GM19238 (cell line): Measurements from ENCODE around the gene UFD1.
A peak's percentile ranks its signal among the peaks of the same experiment; 100 is the strongest.

Experiments used
- DNase-seq: peaks from one replicate; pipeline ENCODE4 v3.0.0; 2011; ENCODE audit warnings: low spot score; ENCODE audit not compliant: insufficient read length

Gene UFD1, protein sequence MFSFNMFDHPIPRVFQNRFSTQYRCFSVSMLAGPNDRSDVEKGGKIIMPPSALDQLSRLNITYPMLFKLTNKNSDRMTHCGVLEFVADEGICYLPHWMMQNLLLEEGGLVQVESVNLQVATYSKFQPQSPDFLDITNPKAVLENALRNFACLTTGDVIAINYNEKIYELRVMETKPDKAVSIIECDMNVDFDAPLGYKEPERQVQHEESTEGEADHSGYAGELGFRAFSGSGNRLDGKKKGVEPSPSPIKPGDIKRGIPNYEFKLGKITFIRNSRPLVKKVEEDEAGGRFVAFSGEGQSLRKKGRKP

DNA sequence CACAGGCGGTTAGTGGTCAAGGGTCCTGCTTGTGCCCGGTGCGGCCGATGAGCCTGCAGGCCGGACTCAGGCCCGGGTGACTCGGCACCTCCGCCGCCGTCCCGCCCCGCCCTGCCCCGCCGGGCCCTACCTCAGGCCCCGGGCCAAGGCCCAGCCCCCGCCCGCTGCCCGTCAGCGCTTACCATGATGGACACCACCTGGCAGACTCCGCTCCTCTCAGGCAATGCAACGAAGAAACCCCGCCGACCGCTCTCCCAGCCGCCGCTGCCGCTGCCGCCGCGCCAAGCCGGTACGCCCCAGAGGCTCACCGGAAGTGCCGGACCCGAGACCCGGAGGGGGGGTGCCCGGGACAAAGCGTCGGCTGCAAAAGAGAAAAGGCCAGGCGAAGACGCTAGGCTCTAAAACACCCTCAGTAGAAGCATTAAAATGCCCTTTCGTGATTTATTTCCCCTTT, at the start of gene UFD1:
UFD1 (minus strand) TSS at position 293 of the 454 bp plus-strand sequence; CDS start at position 185, 108 bp downstream.
- peak; percentile 71 for DNase-seq

DNA sequence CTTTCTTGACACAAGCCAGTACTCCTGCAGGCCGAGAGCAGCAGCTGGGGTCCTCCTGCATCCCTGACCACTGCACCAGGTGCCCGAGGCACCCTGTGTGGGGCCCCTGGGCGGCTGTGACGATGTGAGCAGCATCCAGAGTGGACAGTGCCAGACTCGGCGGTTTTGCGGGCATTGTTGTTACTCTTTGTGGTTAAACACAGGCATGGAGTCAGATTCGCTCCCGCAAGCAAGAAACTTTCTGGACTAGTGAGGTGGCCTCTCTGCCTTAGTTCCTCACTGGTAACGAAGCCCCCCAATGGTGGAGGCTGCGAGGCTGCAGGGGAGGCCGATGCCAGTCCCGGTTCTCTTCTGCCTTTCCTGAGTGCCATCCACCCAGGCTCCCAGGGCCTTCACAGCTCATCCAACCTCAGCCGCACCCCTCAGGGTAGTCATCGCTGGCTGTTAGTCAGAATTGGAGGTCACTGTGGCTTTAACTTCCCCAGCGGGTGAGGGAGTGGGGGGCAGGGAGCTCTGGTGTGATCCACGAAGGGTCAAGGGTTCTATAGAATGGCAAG, 48.9 kb upstream of the UFD1 start:
- DNase-seq = no peak

DNA sequence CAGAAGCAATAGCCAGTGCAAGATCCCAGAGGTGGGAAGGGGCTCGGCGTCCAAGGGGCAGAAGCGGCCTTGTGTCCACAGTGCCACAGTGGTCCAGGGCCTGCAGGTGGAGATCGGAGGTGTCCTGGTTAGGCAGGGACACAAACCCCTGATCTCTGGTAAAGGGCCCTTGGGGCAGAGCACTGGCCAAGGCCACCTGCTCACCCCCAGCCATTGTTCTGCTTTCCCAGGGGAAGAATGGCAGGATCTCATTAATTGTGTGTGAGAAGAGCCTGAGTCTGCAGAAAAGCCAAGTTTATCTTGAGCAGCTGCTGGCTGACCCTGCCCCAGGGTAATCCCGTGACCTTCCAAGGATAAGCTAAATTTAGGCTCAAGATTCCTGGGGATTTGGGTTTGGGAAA, 48.3 kb upstream of the UFD1 start:
- no peak for DNase-seq

DNA sequence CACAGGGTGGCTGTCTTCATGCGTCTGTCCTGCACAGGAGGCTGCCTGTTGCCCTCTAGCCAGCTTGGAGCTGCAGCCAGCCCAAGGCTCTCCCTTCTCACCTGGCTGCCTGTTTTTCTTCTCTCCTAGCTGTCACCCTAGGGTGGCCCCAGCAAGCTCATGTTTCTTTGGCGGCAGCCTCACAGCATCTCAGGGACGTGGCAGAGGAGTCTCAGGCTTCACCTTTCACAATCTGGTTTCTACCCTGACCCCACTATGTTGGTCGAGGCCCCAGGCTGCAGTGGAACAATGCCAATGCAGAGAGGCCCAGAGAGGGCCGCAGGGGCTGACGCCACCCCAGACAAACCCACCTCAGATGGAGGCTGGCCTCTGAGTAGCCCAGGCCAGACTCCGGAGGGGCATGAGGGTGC, 47.7 kb upstream of the UFD1 start:
- DNase-seq = no peak

DNA sequence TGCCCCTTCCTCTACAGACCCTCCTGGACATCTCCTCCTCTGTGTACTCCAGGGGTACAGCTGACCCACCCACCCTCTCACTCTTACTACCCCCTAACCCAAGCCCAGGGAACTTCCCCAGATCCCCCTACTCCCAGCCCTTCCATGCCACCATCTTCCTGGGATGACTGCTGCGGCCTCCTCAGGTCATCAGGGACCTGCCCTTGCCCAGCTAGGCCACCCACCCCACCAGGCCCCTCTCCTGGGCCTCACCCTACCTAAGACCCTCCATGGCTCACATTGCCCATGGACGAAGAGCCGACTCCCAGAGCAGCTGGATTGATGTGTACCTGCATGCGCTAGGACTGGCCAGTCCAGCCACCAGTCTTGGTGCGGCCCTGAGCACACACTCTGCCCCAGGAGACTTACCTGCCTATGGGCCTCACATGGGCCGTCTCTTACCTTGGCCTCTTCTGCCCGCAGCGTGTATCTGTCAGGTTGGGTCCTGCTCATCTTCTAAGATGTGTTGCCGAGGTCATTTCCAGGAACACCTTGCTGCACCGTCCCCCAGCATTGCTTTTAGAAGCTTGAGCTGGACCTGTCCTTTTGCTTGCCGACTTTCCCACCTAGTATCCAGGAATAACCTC, 47.2 kb upstream of the UFD1 start:
- DNase-seq = no peak

DNA sequence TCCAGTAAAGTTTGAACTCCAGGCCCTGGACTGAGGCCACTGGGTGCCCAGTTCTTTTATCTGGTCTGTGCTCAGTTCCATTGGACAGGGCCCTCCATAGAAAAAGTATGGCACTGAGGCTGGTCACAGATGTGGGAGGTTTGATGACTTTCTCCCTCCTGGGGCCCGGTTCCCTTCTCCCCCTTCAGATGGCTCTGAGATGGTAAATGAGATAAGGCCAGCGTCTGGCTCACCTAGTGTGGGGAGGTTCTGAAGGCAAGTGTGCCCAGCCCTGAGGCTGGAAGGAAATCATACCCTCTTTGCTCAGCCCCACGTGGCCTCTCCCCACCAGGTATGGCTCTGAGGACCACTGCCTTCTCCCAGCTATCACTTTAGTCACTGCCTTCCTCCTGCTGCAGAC, 46.7 kb upstream of the UFD1 start:
- DNase-seq = no peak

DNA sequence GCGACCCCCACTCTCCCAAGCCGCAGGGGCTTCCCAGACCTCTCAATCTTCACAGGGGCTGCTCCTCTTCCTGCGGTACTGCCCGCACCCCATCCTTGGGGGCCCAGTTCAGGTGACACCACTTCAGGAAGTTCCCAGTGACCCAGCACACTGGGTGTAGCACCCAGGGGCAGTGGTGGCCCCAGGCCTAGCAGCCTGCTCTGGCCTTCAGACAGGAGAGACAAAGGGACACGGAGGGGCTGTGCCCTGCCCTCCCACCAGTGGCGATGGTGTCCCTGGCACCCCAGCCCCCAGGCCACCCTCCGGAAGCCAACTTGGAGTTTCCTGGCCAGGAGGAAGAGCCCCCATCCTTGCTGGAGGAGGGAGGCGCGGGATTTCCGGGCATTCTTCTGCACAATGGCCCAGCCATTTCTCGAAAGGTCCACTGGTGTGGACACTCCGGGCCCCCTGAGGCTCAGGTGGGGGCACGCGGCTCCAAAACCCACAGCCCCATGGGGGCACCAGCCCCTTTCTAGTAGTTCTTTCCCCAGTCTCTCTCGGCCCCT, 46.2 kb upstream of the UFD1 start:
- no peak for DNase-seq

DNA sequence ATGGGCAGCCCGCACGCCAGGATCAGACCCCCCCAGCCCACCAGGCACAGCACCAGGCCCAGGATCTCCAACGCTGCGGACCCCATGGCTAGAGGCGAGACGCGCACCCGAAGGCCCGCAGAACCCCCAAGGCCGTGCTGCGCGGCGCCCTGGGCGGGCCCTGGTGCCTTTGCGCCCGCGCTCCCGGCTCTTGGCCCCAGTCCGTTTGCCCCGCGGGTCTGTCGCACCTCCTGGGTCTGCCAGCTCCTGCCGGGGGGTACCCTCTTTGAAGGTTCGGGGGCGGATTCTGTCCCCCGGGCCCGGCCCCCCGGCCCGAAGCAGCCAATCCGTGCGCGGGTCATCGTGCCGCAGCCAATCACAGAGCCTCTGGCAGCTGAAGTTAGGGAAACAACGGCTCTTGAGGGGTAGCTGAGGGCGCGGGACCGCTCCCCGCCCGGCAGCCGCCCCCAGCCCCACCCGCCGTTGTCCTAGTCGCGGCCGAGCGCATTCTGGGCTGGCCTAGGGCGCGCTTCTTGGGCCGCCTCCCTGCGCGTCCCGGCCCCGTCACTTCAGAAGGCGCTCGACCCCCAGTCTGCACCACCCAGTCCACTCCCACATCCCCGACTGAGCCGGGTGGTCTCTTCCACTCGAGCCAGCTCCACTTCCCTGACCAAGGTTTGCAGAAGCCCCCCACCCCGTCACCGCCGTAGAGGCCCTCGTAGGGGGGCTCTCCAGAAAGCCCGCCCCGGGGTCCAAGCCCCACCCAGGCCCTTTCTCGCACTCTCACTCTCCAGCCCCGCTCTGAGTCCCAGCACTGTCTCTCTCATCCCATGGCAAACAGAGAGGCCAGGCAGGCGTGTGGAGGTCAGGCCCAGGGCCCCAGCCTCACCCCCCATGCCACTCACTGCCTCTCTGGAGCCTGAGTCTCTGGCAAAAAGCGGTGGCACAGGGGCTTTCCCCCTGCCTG, 45.5 kb upstream of the UFD1 start, which contains the start of gene CLDN5:
CLDN5 (minus strand) TSS at position 241 of the 946 bp plus-strand sequence; CDS start at position 86, 155 bp downstream.
- no peak for DNase-seq

DNA sequence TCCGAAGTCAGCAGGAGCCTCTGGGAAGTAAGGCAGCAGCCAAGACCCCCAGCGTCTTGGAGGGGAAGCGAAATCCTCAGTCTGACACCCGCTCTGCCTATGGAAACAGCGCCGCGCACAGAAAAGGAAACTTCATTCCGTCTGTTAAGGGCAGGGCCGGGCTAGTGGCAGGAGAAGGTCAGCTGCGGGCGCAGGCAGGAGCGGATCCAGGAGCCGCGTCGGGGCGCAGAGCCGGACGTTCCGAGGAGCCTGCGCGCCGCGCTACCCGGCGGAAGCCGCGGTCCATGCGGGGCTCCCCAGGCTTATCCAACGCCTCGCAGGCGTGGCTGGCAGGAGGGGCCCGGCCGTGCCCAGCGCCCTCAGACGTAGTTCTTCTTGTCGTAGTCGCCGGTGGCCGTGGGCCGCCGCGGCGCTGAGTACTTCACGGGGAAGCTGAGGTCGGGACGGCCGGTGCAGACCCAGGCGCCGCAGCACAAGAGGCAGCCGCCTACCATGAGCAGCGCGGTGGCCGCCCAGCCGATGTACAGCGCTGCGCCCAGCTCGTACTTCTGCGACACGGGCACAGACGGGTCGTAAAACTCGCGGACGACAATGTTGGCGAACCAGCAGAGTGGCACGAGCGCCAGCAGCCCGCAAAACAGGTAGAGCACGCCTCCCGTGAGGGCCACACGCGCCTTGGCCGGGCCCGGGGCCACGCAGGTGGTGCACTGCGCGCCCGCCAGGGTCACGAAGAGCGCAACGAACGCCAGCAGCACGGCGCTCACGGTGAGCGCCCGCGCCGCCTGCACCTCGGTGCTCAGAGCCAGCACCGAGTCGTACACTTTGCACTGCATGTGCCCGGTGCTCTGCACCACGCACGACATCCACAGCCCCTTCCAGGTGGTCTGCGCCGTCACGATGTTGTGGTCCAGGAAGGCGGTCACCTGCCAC, 44.5 kb upstream of the UFD1 start:
- no peak for DNase-seq

DNA sequence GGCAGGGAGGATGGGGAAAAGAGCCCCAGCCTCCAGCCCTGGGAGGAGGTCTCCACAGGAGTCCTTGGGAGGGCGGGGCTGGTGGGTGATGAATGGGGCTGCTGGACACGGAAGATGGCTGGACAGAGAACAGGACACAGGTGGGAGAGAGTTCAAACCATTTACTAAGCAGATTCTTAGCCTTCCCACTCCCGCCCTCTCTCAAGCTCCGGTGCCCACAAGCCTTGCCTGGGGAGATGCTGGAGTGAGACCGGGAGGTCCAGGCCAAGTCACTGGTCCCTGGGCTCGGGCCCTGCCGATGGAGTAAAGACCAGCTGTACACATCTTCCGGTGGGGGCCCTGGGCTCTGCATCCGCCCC, 43.9 kb upstream of the UFD1 start:
- no peak for DNase-seq

DNA sequence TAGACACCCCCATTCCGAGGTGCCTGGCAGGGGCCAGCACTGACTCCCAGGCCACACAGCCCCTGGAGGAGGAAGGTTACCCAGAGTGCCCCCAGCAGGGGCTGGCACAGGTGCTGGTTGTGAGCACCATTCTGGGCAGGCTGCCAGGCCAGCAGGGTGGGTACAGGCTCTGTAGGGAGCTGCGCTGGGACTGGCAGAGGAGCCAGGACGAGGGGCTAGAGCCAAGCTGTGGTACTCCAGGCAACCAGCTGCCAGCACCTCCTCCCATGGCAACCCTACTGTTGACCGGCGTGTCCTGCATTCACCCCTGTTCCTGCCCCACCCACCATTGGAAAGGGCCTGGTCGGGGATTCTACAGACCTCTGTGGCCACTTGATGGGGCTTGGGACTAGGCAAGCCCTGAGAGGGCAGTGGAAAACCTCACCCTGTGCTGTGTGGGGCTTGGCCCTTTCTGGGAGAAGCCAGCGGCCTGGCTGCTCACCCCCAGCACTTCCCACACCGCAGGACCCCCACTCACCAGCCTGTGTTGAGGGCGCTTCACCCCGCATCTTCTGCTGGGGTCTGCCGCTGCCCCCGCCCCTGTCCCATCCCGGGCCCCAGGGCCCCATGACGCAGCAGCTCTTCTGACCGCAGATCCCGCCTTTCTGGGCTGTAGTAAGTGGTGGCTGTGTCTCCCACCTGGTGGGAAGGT, 43.3 kb upstream of the UFD1 start:
- DNase-seq = no peak

DNA sequence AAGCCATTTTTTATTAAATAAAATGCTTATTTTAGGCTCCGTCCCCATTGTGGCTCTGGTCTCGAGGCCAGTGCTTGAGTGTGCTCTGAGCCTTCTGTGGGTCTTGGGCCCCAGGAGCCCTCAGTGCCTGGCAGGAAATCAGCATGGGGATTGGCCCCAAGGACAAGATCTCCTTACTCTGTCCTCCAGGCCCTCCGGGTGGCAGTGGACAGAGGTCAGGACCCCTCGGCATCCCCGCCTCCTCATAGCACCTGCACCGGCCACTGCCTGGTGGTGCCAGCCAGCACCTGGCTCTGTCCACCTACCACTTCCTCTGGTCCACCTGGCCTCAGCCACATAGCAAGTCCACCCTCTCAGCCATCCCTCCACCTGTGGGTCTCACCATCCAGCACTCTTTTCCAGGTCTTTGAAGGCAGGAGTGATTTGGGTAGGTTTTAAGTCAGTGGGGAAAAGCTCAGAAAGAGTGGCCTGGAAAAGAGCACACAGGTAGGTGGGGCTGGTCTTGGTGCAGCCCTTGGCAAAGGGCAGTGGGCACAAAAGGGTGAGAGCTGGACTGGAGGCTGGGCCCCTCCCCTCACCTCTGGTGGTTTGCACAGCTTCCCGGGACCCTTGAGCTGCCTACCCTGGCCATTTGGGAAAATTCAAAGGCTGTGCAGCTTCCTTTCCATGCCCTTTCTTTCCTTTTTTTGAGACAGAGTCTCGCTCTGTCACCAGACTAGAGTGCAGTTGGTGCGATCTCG, 41.7 kb upstream of the UFD1 start:
- DNase-seq = no peak

DNA sequence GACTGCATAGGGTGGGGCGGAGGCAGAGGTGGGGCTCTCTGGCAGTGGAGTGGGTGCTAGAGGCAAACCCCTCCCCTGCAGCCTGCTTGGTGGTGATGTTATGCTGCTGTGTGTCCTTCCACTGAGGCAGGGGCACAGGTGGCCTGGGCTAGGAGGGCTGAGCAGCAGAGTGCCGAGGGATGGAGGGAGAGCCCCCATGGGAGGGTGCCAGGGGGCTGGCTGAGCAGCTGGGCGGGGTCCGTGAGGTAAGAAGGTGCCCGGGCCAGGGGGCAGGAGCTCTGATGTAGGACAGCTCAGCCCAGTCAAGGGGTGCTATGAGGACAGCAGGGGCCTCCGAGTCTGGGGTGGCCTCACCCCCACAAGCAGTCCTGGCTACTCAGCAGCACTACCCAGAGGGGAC, 41.0 kb upstream of the UFD1 start:
- DNase-seq = no peak

DNA sequence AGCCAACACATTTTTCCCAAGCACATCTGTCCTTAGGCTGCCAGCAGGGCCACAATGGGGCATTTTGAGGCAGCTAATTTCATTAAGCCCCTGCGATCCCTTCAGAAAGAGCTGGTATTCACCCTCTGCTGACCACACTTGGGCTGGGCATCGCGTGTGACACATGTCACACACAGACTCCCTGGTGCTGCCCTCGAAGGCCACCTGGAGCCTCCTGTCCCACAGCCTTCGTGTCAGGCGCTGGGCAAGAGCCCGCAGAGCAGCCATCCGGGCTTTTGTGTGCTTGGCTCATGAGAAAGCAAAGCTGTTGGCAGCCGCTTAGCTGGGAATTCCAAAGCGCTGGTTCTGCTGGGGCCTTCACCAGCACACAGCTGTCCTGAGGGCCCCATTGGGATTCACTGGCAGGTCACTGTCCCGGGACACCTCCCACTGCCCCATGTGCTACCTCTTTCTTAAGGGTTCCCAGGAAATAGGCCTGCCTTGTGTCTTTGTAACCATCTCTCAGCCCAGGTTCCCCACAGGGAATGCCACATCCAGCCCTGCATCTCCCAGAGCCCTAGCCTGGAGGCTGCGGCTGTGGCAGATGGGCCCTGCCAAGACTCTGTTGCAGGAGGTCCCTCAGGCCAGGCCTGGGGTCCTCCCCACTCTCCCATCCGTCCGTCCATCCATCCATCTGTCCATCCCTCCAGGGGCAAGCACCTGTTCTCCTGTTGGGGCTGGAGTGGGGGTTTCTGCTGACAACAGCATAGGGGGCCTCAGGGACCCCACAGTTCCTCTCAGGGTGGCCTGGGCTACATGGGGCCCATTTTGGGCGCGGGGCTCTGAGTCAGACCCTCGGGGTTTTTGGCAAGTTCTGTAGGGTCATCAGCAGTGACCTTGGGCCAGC, 40.3 kb upstream of the UFD1 start:
- DNase-seq = no peak

DNA sequence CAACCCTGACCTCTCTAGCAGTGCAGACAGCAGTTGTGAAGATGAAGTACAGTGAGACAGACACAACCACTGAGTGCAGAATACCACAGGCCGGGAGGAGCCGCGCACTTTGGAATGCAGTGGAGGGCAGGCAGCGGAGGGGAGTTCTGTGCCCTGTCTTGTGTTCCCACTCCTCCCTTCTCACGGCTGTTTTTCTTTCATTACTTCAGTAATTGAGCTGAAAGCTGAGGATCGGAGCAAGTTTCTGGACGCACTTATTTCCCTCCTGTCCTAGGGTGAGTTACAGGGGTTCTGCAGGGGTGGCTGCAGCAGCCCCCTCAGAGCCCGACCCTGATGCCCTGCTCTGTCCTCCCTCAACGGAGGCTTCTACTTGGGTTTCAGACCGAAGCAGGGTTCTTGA, 39.6 kb upstream of the UFD1 start:
- no peak for DNase-seq

DNA sequence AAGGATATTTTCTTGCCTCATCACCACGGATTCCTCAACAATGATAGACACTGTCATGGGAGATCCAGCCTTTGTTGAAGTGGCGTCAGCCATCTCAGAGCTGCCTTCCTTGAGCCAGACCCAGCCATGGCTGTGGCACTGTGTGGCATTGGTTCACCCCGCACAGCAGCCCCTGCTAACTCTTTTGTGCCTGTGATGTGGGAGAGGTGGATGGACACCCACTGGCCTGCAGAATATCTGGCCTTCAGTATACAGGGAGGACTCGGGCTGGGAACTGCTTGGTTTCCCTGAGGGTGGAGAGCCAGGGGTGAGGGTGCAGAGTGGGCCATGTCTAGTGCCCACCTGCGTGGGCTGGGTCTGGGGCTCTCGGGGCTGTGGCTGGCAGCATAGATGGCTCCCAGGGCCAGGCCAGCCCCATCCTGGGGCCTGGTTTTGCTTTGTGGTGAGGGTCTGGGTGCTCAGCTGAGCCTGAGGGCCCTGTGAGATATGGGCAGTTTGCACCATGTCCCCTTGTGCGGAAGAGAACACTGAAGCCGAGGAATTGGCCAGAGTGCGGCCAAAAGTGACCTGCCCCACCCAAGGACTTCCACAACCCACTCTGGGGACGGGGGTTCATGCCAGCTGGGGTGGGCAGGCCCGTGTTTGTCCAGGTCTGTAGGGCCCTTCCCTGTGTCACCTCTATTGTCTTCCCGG, 39.1 kb upstream of the UFD1 start:
- DNase-seq = no peak

DNA sequence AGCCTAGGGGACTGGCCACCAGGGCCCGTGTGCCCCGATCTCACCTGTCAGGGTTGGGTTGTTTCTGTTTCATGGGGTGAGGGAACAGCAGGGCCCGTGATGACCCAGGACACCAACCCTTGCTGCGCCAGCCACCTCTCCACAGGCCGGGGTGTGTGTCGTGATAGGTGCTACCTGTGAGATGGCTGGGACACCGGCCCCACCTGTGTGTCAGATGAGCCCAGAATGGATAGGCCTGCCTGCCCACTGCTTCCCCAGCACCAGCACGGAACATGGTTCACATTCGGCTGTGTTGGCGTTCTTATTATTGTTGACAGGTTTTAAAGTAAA, 38.1 kb upstream of the UFD1 start:
- DNase-seq = no peak
